Subcutaneous adipose tissue (tissue), 4 donors: ENCODE results near the gene INHBC. TPM values are rescaled to one million over a fixed set of nuclear protein-coding genes. Genes with fewer than 3 reads are reported as not detected.

Experiments
- total RNA-seq, 4 donors: library from RNA; depleted of rRNA; stranded (reverse); fragments of >200 nt; gene quantifications; one replicate each; pipeline ENCODE4 v1.1.0, GENCODE V29; 2016
- TF ChIP-seq, protein P1 (sequence below): fragments of 450-650 bp; IDR thresholded peaks from one replicate; pipeline ENCODE4 v1.5.1; 2016; ENCODE audit warnings: low read depth, mild to moderate bottlenecking, control low read depth, antibody characterized with exemption, moderate library complexity

The INHBC gene
- total RNA-seq, 4 donors from 2014 or later: not detected

DNA sequence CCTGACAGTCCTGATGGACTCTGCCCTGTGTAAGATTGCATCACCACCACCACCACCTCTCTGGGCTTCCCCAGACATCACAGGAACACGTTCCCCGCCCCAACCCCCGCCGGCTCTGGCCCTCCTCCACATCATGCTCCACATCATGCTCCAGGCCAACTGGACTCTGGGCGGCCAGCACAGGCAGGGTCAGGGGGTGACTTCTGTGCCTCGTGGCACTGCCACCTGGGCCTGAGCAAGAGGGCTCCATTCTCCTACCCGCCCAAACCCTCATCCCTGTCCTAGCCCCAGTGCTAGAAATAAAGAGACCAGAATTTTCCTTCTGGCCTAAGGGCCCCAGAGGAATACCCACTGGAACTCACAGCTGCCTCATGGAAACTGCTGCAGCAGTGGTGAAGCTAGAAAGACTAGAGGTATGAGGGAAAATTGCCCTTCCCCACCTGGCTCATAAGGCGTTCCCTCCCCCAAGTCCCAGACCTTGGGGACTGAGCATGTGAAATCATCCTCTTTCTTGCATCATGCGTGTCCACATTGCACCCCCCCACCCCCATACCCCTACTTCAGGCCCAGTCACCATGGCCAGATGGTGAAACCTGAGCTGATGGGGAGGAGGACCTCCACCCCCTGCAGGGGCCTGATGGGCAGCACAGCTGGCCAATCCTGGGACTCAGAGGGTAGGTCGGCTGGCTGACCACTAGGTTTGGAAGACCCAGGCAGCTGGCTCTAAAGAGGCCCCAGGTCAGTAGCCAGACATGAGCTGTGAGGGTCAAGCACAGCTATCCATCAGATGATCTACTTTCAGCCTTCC is 20.2 kb downstream of the INHBC start, which contains the start of gene INHBE:
Gene INHBE (plus strand): TSS at position 742 of the 808 bp plus-strand sequence. CDS start 230 bp downstream, outside the sequence.
- TF ChIP-seq, protein P1, sequence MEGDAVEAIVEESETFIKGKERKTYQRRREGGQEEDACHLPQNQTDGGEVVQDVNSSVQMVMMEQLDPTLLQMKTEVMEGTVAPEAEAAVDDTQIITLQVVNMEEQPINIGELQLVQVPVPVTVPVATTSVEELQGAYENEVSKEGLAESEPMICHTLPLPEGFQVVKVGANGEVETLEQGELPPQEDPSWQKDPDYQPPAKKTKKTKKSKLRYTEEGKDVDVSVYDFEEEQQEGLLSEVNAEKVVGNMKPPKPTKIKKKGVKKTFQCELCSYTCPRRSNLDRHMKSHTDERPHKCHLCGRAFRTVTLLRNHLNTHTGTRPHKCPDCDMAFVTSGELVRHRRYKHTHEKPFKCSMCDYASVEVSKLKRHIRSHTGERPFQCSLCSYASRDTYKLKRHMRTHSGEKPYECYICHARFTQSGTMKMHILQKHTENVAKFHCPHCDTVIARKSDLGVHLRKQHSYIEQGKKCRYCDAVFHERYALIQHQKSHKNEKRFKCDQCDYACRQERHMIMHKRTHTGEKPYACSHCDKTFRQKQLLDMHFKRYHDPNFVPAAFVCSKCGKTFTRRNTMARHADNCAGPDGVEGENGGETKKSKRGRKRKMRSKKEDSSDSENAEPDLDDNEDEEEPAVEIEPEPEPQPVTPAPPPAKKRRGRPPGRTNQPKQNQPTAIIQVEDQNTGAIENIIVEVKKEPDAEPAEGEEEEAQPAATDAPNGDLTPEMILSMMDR: no peak

DNA sequence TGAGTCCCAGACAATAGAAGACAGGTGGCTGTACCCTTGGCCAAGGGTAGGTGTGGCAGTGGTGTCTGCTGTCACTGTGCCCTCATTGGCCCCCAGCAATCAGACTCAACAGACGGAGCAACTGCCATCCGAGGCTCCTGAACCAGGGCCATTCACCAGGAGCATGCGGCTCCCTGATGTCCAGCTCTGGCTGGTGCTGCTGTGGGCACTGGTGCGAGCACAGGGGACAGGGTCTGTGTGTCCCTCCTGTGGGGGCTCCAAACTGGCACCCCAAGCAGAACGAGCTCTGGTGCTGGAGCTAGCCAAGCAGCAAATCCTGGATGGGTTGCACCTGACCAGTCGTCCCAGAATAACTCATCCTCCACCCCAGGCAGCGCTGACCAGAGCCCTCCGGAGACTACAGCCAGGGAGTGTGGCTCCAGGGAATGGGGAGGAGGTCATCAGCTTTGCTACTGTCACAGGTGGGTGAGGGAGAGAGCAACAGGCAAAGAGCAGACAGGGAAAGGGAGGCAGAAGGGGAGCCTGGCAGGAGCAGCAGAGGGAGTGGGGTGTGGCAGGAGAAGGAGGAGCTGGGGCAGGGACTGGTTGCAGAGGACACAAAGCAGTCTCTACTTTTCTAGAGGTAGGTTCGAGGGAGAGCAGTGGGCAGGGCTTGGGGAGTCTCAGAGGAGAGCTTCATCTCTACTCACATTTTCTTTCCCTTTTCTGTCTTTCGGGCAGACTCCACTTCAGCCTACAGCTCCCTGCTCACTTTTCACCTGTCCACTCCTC is 21.0 kb downstream of the INHBC start:
- TF ChIP-seq, protein P1: no peak

DNA sequence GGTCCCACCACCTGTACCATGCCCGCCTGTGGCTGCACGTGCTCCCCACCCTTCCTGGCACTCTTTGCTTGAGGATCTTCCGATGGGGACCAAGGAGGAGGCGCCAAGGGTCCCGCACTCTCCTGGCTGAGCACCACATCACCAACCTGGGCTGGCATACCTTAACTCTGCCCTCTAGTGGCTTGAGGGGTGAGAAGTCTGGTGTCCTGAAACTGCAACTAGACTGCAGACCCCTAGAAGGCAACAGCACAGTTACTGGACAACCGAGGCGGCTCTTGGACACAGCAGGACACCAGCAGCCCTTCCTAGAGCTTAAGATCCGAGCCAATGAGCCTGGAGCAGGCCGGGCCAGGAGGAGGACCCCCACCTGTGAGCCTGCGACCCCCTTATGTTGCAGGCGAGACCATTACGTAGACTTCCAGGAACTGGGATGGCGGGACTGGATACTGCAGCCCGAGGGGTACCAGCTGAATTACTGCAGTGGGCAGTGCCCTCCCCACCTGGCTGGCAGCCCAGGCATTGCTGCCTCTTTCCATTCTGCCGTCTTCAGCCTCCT is 21.6 kb downstream of the INHBC start:
- TF ChIP-seq, protein P1: no peak

DNA sequence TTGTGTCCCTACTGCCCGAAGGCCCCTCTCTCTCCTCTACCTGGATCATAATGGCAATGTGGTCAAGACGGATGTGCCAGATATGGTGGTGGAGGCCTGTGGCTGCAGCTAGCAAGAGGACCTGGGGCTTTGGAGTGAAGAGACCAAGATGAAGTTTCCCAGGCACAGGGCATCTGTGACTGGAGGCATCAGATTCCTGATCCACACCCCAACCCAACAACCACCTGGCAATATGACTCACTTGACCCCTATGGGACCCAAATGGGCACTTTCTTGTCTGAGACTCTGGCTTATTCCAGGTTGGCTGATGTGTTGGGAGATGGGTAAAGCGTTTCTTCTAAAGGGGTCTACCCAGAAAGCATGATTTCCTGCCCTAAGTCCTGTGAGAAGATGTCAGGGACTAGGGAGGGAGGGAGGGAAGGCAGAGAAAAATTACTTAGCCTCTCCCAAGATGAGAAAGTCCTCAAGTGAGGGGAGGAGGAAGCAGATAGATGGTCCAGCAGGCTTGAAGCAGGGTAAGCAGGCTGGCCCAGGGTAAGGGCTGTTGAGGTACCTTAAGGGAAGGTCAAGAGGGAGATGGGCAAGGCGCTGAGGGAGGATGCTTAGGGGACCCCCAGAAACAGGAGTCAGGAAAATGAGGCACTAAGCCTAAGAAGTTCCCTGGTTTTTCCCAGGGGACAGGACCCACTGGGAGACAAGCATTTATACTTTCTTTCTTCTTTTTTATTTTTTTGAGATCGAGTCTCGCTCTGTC is 22.3 kb downstream of the INHBC start:
- TF ChIP-seq, protein P1: no peak

DNA sequence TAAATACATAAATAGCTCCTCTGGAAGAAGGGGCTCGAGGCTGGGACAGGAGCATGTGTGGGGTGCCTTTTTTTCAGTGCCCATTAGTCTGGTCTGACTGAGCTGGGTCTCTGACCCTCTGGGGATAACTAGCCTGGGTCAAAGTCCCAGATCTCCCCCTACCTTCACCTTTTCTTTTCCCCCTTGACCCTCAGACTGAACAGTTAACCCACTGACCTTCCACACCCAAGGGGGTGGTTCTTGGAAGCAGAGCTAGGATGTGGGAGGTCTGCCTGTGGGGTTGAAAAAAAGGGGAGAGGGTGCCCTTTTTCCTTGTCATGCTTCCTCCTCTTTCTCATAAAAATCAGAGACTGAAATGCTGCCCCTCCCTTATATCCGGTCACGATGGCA is 24.1 kb downstream of the INHBC start:
- TF ChIP-seq, protein P1: no peak

DNA sequence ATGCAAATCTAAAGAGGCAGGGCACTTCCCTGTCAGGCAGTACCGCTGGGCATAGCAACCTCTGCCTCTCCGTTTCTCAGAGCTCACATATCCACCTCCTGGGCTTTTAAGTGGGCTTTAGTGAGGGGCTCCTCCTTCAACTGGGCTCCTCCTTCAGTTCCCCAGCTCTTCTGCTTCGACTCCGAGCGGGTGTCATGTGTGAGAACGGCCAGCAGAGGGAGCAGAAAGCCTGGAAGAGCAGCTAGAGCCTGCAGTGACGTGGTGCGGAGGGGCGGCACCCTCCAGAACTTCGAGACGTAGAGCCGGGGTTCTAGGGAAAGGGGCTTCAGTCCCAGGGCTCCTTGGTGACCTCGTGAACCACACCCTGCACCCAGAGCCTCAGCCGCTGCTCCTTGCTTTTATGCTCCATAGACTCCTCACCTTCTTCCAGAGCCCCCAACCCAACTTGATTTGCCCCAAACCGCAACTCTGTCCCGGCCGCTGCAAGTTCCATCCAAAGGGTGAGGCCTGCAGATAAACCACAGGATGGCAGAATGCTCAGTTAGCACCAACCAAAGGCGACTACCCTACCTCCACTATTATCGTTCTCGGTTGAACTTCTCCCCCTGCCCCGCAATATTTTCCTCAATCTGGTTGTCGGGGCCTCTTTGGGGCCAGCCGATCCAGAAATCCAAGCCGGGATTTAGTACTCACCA is 24.6 kb downstream of the INHBC start:
- TF ChIP-seq, protein P1: no peak
